ENCODE data around the gene AMOTL1. TPM values are rescaled to one million over a fixed set of nuclear protein-coding genes. Genes with fewer than 3 reads are reported as not detected.

AMOTL1 gene
- total RNA-seq, 1 donor from 2014 or later: 22.6 TPM

- Histone ChIP-seq H3K27me3 (peaks cover 28% of the 10 kb centered on the region), H2AFZ (replicated peaks) (peak overlapping the region; percentile 40), H3K36me3 (no peaks in the 10 kb centered on the region), H3K79me2 (ENCODE audit: low read depth) (peaks cover 3% of the 10 kb centered on the region), H3K4me1 (peaks cover 20% of the 10 kb centered on the region), H3K9me3 (ENCODE audit: low read depth) (no peaks in the 10 kb centered on the region), H4K20me1 (ENCODE audit: low read depth) (no peaks in the 10 kb centered on the region), H3K27ac (no peak overlapping the region), H3K4me2 (peak overlapping the region; percentile 79), H3F3A (ENCODE audit: low read depth) (peaks cover 13% of the 10 kb centered on the region), H3K4me3 (no peak overlapping the region), H3K9ac (no peak overlapping the region)
- Mint-ChIP-seq H3K27me3 (ENCODE audit: insufficient read depth, low read depth) (peaks cover 7% of the 10 kb centered on the region), H3K9me3 (no peaks in the 10 kb centered on the region), H3K36me3 (no peaks in the 10 kb centered on the region), H3K4me3 (no peak overlapping the region), H3K27ac (no peak overlapping the region), H3K4me1 (peaks cover 44% of the 10 kb centered on the region)
- DNase-seq (ENCODE audit: low spot score): peak; percentile 6
- TF ChIP-seq EZH2 (IDR thresholded peaks at IDR 0.05) (no peak), CTCF (IDR thresholded peaks at IDR 0.05) (no peak), EZH2phosphoT487 (IDR thresholded peaks at IDR 0.05) (no peak)
Measured at GRCh38 chr11:94739331-94739730, 28.8 kb upstream of the AMOTL1 start.

GRCh38 chr11:94740083-94741021 is 27.8 kb upstream of the AMOTL1 start:
- H3K4me3 ChIP-seq: peak overlapping the region; percentile 51

GRCh38 chr11:94741022-94741679 is 27.0 kb upstream of the AMOTL1 start:
- Mint-ChIP-seq H3K27me3 (ENCODE audit: insufficient read depth, low read depth) (peaks cover 7% of the 10 kb centered on the region), H3K4me3 (peak overlapping the region; percentile 97), H3K9me3 (no peaks in the 10 kb centered on the region), H3K27ac (peak overlapping the region; percentile 72), H3K4me1 (peaks cover 29% of the 10 kb centered on the region), H3K36me3 (peaks cover 2% of the 10 kb centered on the region)
- no peaks in the 10 kb centered on the region for H3K36me3 ChIP-seq
- peak overlapping the region; percentile 51 for H3K4me3 ChIP-seq
- H3K27me3 ChIP-seq: peaks cover 28% of the 10 kb centered on the region
- H3K79me2 ChIP-seq (ENCODE audit: low read depth): peaks cover 3% of the 10 kb centered on the region
- no peak for TF ChIP-seq EZH2 (IDR thresholded peaks at IDR 0.05)
- TF ChIP-seq EZH2phosphoT487 (IDR thresholded peaks at IDR 0.05): no peak
- TF ChIP-seq CTCF (IDR thresholded peaks at IDR 0.05): peak; percentile 58
- H3K9ac ChIP-seq: no peak overlapping the region
- no peak overlapping the region for H3K27ac ChIP-seq
- H3K4me1 ChIP-seq: peaks cover 8% of the 10 kb centered on the region
- H4K20me1 ChIP-seq (ENCODE audit: low read depth): no peaks in the 10 kb centered on the region
- H2AFZ ChIP-seq (replicated peaks): peak overlapping the region; percentile 95
- H3K4me2 ChIP-seq: peak overlapping the region; percentile 79
- H3F3A ChIP-seq (ENCODE audit: low read depth): no peaks in the 10 kb centered on the region
- no peaks in the 10 kb centered on the region for H3K9me3 ChIP-seq (ENCODE audit: low read depth)
- DNase-seq (ENCODE audit: low spot score): peak; percentile 71

More at GRCh38 chr11:94740083-94741021, 27.8 kb upstream of the AMOTL1 start:
- no peak overlapping the region for H3K27ac ChIP-seq
- H3K27me3 ChIP-seq: peaks cover 28% of the 10 kb centered on the region
- DNase-seq (ENCODE audit: low spot score): peak; percentile 81
- no peak for TF ChIP-seq CTCF (IDR thresholded peaks at IDR 0.05)
- TF ChIP-seq EZH2 (IDR thresholded peaks at IDR 0.05): peak; percentile 69
- peak; percentile 32 for TF ChIP-seq EZH2phosphoT487 (IDR thresholded peaks at IDR 0.05)
- no peak overlapping the region for H3K9ac ChIP-seq
- peak overlapping the region; percentile 72 for H3K27ac Mint-ChIP-seq
- no peaks in the 10 kb centered on the region for H3K36me3 Mint-ChIP-seq
- H3K4me3 Mint-ChIP-seq: peak overlapping the region; percentile 97
- H3K9me3 Mint-ChIP-seq: no peaks in the 10 kb centered on the region
- H3K9me3 ChIP-seq (ENCODE audit: low read depth): no peaks in the 10 kb centered on the region
- H3K4me1 Mint-ChIP-seq: peaks cover 34% of the 10 kb centered on the region
- H3F3A ChIP-seq (ENCODE audit: low read depth): peaks cover 3% of the 10 kb centered on the region
- peaks cover 10% of the 10 kb centered on the region for H3K4me1 ChIP-seq
- H4K20me1 ChIP-seq (ENCODE audit: low read depth): no peaks in the 10 kb centered on the region
- peak overlapping the region; percentile 79 for H3K4me2 ChIP-seq
- peaks cover 3% of the 10 kb centered on the region for H3K79me2 ChIP-seq (ENCODE audit: low read depth)
- H3K36me3 ChIP-seq: no peaks in the 10 kb centered on the region
- peak overlapping the region; percentile 95 for H2AFZ ChIP-seq (replicated peaks)
- H3K27me3 Mint-ChIP-seq (ENCODE audit: insufficient read depth, low read depth): peaks cover 7% of the 10 kb centered on the region
